Measurements from ENCODE around the gene PTPRN2. TPM values are rescaled to one million over a fixed set of nuclear protein-coding genes. Genes with fewer than 3 reads are reported as not detected.

Gene PTPRN2
- polyA plus RNA-seq, 1 of the 3 experiments (the other 2 are of a cell fraction), result 4.0 TPM

- no peaks in the 10 kb centered on the region for H3K27me3 ChIP-seq (ENCODE audit: insufficient read depth)
- no peak overlapping the region for H3K27ac ChIP-seq (ENCODE audit: low read depth in 2 of 2, low read length in 1 of 2)
- no peak overlapping the region for H3K9ac ChIP-seq
- 68% methylated on average over 9 of the region's 14 CpGs for WGBS (ENCODE audit: low lambda C conversion rate)
- no peak overlapping the region for H3K4me3 ChIP-seq (ENCODE audit: low read depth in 2 of 2, low read length in 1 of 2)
- H3K9me2 ChIP-seq, result no peaks in the 10 kb centered on the region
- H3F3A ChIP-seq (replicated peaks; ENCODE audit: insufficient read depth), result no peaks in the 10 kb centered on the region
- no peak overlapping the region for H2AFZ ChIP-seq (ENCODE audit: low read depth)
- H4K20me1 ChIP-seq (ENCODE audit: insufficient read depth), result no peaks in the 10 kb centered on the region
- no peaks in the 10 kb centered on the region for H3K36me3 ChIP-seq (replicated peaks in 1 of 2; ENCODE audit: control insufficient read depth in 1 of 2, insufficient read depth in 2 of 2, low read length in 1 of 2)
- POLR2A ChIA-PET, result no interaction called here
- H3K9me3 ChIP-seq, result no peaks in the 10 kb centered on the region
- DNase-seq, result no peak
- no peak for TF ChIP-seq GATA2 (CRISPR knock-in tag; IDR thresholded peaks at IDR 0.05)
- no peak for TF ChIP-seq REST (IDR thresholded peaks at IDR 0.05; ENCODE audit: low read depth, low read length)
- TF ChIP-seq, protein P1, sequence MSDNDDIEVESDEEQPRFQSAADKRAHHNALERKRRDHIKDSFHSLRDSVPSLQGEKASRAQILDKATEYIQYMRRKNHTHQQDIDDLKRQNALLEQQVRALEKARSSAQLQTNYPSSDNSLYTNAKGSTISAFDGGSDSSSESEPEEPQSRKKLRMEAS (IDR thresholded peaks at IDR 0.05; ENCODE audit: low read depth), result no peak
- TF ChIP-seq, protein P2, sequence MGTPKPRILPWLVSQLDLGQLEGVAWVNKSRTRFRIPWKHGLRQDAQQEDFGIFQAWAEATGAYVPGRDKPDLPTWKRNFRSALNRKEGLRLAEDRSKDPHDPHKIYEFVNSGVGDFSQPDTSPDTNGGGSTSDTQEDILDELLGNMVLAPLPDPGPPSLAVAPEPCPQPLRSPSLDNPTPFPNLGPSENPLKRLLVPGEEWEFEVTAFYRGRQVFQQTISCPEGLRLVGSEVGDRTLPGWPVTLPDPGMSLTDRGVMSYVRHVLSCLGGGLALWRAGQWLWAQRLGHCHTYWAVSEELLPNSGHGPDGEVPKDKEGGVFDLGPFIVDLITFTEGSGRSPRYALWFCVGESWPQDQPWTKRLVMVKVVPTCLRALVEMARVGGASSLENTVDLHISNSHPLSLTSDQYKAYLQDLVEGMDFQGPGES (IDR thresholded peaks at IDR 0.05; ENCODE audit: low read depth, low read length), result no peak
- TF ChIP-seq MXI1 (IDR thresholded peaks at IDR 0.05; ENCODE audit: low read depth, low read length), result no peak
- TF ChIP-seq ELF1 (IDR thresholded peaks at IDR 0.05), result no peak
- no peak overlapping the region for H3K4me2 ChIP-seq
- H3K4me1 ChIP-seq (ENCODE audit: control insufficient read depth in 1 of 2, insufficient read depth in 2 of 2, low read depth in 1 of 2, low read length in 1 of 2), result peaks cover 0 to 8% of the 10 kb centered on the region in 2 experiments; a peak in 1 of 4 replicates
- CTCF ChIA-PET, result interaction anchor here (0.6 kb wide), 2 partner anchors 11 to 19 kb away, joined by 3 to 4 read pairs; no protein-coding TSS in a partner anchor
- no peaks in the 10 kb centered on the region for H3K79me2 ChIP-seq (ENCODE audit: insufficient read depth)
Measured at GRCh38 chr7:157979636-157980340, 607.8 kb downstream of the PTPRN2 start.

- Histone ChIP-seq H3K9me2 (no peaks in the 10 kb centered on the region), H2AFZ (ENCODE audit: low read depth) (no peak overlapping the region), H3K4me2 (no peak overlapping the region), H4K20me1 (ENCODE audit: insufficient read depth) (no peaks in the 10 kb centered on the region), H3K4me3 (ENCODE audit: low read depth in 2 of 2, low read length in 1 of 2) (no peak overlapping the region), H3K9me3 (no peaks in the 10 kb centered on the region), H3K27ac (ENCODE audit: low read depth in 2 of 2, low read length in 1 of 2) (no peak overlapping the region), H3F3A (replicated peaks; ENCODE audit: insufficient read depth) (no peaks in the 10 kb centered on the region), H3K36me3 (replicated peaks in 1 of 2; ENCODE audit: control insufficient read depth in 1 of 2, insufficient read depth in 2 of 2, low read length in 1 of 2) (no peaks in the 10 kb centered on the region), H3K79me2 (ENCODE audit: insufficient read depth) (no peaks in the 10 kb centered on the region), H3K27me3 (ENCODE audit: insufficient read depth) (no peaks in the 10 kb centered on the region), H3K9ac (no peak overlapping the region), H3K4me1 (ENCODE audit: control insufficient read depth in 1 of 2, insufficient read depth in 2 of 2, low read depth in 1 of 2, low read length in 1 of 2) (peaks cover 0 to 6% of the 10 kb centered on the region in 2 experiments; a peak in 1 of 4 replicates)
- ChIA-PET POLR2A (no interaction called here), CTCF (no interaction called here)
- WGBS (ENCODE audit: low lambda C conversion rate), result 33% methylated on average over 12 of the region's 12 CpGs
- no peak for DNase-seq
- TF ChIP-seq, protein P3, sequence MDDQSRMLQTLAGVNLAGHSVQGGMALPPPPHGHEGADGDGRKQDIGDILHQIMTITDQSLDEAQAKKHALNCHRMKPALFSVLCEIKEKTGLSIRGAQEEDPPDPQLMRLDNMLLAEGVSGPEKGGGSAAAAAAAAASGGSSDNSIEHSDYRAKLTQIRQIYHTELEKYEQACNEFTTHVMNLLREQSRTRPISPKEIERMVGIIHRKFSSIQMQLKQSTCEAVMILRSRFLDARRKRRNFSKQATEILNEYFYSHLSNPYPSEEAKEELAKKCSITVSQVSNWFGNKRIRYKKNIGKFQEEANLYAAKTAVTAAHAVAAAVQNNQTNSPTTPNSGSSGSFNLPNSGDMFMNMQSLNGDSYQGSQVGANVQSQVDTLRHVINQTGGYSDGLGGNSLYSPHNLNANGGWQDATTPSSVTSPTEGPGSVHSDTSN (IDR thresholded peaks at IDR 0.05), result no peak
- TF ChIP-seq GABPA (IDR thresholded peaks at IDR 0.05; ENCODE audit: low read depth) (no peak), EZH2phosphoT487 (IDR thresholded peaks at IDR 0.05; ENCODE audit: borderline replicate concordance, low read depth) (no peak), TAF1 (IDR thresholded peaks at IDR 0.05; ENCODE audit: borderline replicate concordance, low read depth, low read length) (no peak), FOSL2 (IDR thresholded peaks at IDR 0.05; ENCODE audit: borderline replicate concordance, low read depth) (no peak), GATA2 (CRISPR knock-in tag; IDR thresholded peaks at IDR 0.05) (no peak), REST (IDR thresholded peaks at IDR 0.05; ENCODE audit: low read depth, low read length) (no peak), RFX5 (IDR thresholded peaks at IDR 0.05; ENCODE audit: low read length) (no peak), SIN3A (IDR thresholded peaks at IDR 0.05; ENCODE audit: borderline replicate concordance, low read depth, low read length) (no peak), NFIC (IDR thresholded peaks at IDR 0.05; ENCODE audit: borderline replicate concordance) (no peak), ELF1 (IDR thresholded peaks at IDR 0.05) (no peak), SMC3 (IDR thresholded peaks at IDR 0.05; ENCODE audit: low read depth, low read length) (no peak)
Measured at GRCh38 chr7:157978766-157979165, 608.9 kb downstream of the PTPRN2 start.
